Aorta (tissue), 5 donors: ENCODE data around the gene NKAIN1. TPM values are rescaled to one million over a fixed set of nuclear protein-coding genes. Genes with fewer than 3 reads are reported as not detected.
"Not testable (repeated sequence)": the region's sequence is repeated elsewhere in the genome, so short reads cannot be mapped to it uniquely, and the experiment has no call there.

Experiments used
- ATAC-seq: fragments of 200-7000 bp; cut with Tn5 transposase; one replicate; pipeline ENCODE4 v1.9.1; 2022; ENCODE audit warnings: moderate library complexity; ENCODE audit not compliant: low FRiP score
- DNase-seq, 2 donors: peaks; one replicate each; pipeline ENCODE4 v3.0.0-alpha.2; 2020
- H3K27ac ChIP-seq, 2 donors: one replicate each; pipeline ENCODE4 v1.5.1; 2013; ENCODE audit warnings: low read length in 2 of 2, mild to moderate bottlenecking in 2 of 2, moderate library complexity in 2 of 2, control low read depth in 1 of 2, inconsistent platforms in 1 of 2, low read depth in 1 of 2
- H3K27me3 ChIP-seq, 2 donors: one replicate each; pipeline ENCODE4 v1.6.1; 2013; ENCODE audit warnings: control low read depth in 1 of 2, low read length in 1 of 2, mild to moderate bottlenecking in 1 of 2, moderate library complexity in 1 of 2; ENCODE audit not compliant: insufficient read depth in 2 of 2, control insufficient read depth in 1 of 2
- H3K36me3 ChIP-seq, 2 donors: one replicate each; pipeline ENCODE4 v1.6.1; 2013; ENCODE audit warnings: control low read depth in 1 of 2, low read length in 1 of 2, mild to moderate bottlenecking in 1 of 2; ENCODE audit not compliant: insufficient read depth in 2 of 2, control insufficient read depth in 1 of 2
- H3K4me1 ChIP-seq, 2 donors: one replicate each; pipeline ENCODE4 v1.6.1; 2013; ENCODE audit warnings: low read length in 2 of 2, control low read depth in 1 of 2, mild to moderate bottlenecking in 1 of 2, moderate library complexity in 1 of 2; ENCODE audit not compliant: insufficient read depth in 2 of 2, control insufficient read depth in 1 of 2
- H3K4me3 ChIP-seq, 2 donors: one replicate each; pipeline ENCODE4 v1.5.1; 2013; ENCODE audit warnings: low read length in 2 of 2, control low read depth in 1 of 2, mild to moderate bottlenecking in 1 of 2
- H3K9me3 ChIP-seq: one replicate; pipeline ENCODE4 v1.6.1; 2013; ENCODE audit warnings: mild to moderate bottlenecking, low read length; ENCODE audit not compliant: control insufficient read depth
- WGBS, 2 donors: extraction: QIAGEN DNeasy Blood & Tissue Kit; methylation state at CpG; one replicate each; pipeline ENCODE4 v1.1.7; 2013; 5-methylcytosine and 5-hydroxymethylcytosine counted together
- intact Hi-C, 2 donors: fragments of 100-400 bp; cut with DNase I; formaldehyde crosslinking; loops; one replicate each; pipeline versions ENCODE4 v1.14.2 to v1.15.0; 2022
- polyA plus RNA-seq, 2 donors: library from polyadenylated mRNA; stranded (reverse); fragments of 200-250 nt; gene quantifications; one replicate each; pipeline ENCODE4 v1.2.3, GENCODE V29; 2013
- total RNA-seq, 2 donors: library from RNA; stranded (reverse); fragmentation: NEBNext Ultra II Directional; extraction: Animal tissue kit (Norgen Biotek cat#: 25700); gene quantifications; one replicate each; pipeline ENCODE4 v1.2.1, GENCODE V29; 2021
- donor health status: healthy with polysubstance abuse.
- donor health status: Bipolar disorder and iron deficiency.
- donor health status: DM: no; HTN: no; CAD: no.
- donor health status: DM: no; HTN: no; CAD: no.
- donor health status: DM: yes; HTN: yes; CAD: no.

NKAIN1 gene
- total and polyA plus RNA-seq, 4 donors, result 0.30 TPM; not detected in 3

GRCh38 chr1:31196685-31197084 is 43.0 kb downstream of the NKAIN1 start:
- no peaks in the 10 kb centered on the region for H3K9me3 ChIP-seq
- DNase-seq (no peak), ATAC-seq (no peak)
- H3K36me3 ChIP-seq, result no peaks in the 10 kb centered on the region
- H3K27me3 ChIP-seq, result no peaks in the 10 kb centered on the region
- H3K4me1 ChIP-seq, result no peaks in the 10 kb centered on the region
- H3K4me3 ChIP-seq, result no peak overlapping the region
- intact Hi-C loops, result no loop called here
- no peak overlapping the region for H3K27ac ChIP-seq
- 76 to 78% methylated on average over 2 of the region's 2 CpGs for WGBS, 2 donors

- DNase-seq, H3K4me3 ChIP-seq, intact Hi-C loops, H3K4me1 ChIP-seq, H3K36me3 ChIP-seq, H3K27ac ChIP-seq, H3K9me3 ChIP-seq, ATAC-seq, H3K27me3 ChIP-seq: not testable (repeated sequence)
- WGBS, 2 donors, result 83 to 87% methylated on average over 10 of the region's 10 CpGs
Observed at GRCh38 chr1:31195267-31195666, 44.4 kb downstream of the NKAIN1 start.

DNA sequence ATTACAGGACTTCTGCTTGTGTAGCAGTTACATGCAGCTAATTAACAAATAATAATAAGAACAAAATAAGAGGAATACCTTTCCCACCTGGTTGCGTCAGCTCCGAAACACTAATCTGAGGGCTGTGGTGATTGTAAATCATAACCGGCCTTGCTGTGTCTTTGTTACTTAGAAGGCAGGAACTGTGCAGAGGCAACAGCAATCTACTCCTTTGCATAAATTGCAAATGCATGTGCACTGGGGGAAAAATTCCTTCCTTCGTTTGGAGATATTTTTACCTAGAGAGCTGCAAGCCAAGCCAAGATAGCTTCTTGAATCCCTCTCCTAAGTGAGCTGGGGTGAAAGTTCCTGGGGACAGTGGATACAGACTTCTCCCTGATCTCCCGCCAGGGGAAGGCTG is 46.0 kb downstream of the NKAIN1 start:
- no peaks in the 10 kb centered on the region for H3K9me3 ChIP-seq
- ATAC-seq (no peak), DNase-seq (no peak)
- no peak overlapping the region for H3K4me3 ChIP-seq
- no peaks in the 10 kb centered on the region for H3K4me1 ChIP-seq
- 65% methylated on average over 5 of the region's 5 CpGs for WGBS, 2 donors
- H3K27ac ChIP-seq, result no peak overlapping the region
- no peaks in the 10 kb centered on the region for H3K27me3 ChIP-seq
- intact Hi-C loops, result no loop called here
- H3K36me3 ChIP-seq, result no peaks in the 10 kb centered on the region

DNA sequence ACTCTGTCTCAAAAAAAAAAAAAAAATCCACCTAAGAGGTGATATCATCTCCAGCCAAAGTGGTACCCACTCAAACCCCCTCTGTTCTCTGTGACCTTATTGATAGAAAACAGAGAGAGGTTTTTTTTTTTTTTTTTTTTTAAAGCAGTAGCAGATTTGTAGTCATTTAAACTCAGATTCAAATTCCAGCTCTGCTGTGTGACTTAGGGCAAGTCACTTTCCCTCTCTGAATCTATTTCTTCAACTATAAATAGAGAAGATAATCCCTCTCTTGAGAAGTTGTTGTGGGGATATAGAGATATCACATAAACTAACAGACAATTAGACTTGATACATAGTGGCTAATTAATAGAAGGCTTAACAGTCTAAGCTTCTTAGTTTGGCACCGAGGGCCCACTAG is 48.4 kb downstream of the NKAIN1 start:
- intact Hi-C loops, result no loop called here
- no peak overlapping the region for H3K27ac ChIP-seq
- ATAC-seq (no peak), DNase-seq (no peak)
- H3K4me1 ChIP-seq, result no peaks in the 10 kb centered on the region
- H3K36me3 ChIP-seq, result no peaks in the 10 kb centered on the region
- no peaks in the 10 kb centered on the region for H3K9me3 ChIP-seq
- H3K4me3 ChIP-seq, result no peak overlapping the region
- WGBS, 2 donors, result 79 to 92% methylated on average over 1 of the region's 1 CpG
- no peaks in the 10 kb centered on the region for H3K27me3 ChIP-seq

- no peak overlapping the region for H3K27ac ChIP-seq
- ATAC-seq (no peak), DNase-seq (no peak)
- intact Hi-C loops, result loop anchor here (10.0 kb wide), 1 partner anchor 355 kb away; no protein-coding TSS in a partner anchor
- WGBS, 2 donors, result 79 to 85% methylated on average over 4 of the region's 4 CpGs
- H3K9me3 ChIP-seq, result no peaks in the 10 kb centered on the region
- H3K4me3 ChIP-seq, result no peak overlapping the region
- no peaks in the 10 kb centered on the region for H3K36me3 ChIP-seq
- no peaks in the 10 kb centered on the region for H3K4me1 ChIP-seq
- no peaks in the 10 kb centered on the region for H3K27me3 ChIP-seq
Observed at GRCh38 chr1:31189696-31190674, 49.7 kb downstream of the NKAIN1 start.

DNA sequence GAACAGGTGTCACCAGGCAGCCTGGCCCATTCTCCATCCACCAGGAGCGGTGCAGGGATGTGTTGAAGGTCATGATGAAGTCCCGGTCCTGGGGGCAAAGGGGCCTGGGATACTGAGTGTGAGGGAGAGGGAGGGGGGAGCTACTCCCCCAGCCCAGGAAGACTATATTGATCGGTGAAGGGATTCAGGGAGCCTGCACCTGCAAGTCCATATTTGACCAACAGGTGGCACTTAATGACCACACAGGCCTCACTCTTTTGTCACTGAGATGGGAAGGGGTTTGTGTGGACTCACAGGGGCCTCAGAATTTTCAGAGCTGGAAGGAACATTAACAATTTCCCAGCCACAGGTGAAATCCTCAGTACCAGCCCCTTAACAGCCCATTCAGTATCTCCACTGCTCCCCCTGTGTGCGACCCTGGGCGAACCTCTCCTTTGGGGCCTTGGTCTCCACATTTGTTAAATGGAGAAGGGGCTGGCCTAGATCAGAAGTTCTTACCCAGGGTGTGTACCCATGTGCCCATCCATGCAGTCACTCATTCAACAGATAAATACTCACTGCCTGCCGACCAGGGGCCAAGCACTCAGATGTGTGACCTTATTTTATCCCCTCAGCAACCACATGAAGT is 55.6 kb downstream of the NKAIN1 start:
- no peaks in the 10 kb centered on the region for H3K9me3 ChIP-seq
- H3K4me1 ChIP-seq, result no peaks in the 10 kb centered on the region
- no peak for DNase-seq
- no peak for ATAC-seq
- no peak overlapping the region for H3K27ac ChIP-seq
- no peaks in the 10 kb centered on the region for H3K27me3 ChIP-seq
- H3K36me3 ChIP-seq, result no peaks in the 10 kb centered on the region
- 36 to 40% methylated on average over 6 of the region's 6 CpGs for WGBS, 2 donors
- intact Hi-C loops, result loop anchor here (2.0 to 10.0 kb wide), 2 partner anchors 239 to 361 kb away; no protein-coding TSS in a partner anchor
- no peak overlapping the region for H3K4me3 ChIP-seq

- DNase-seq (no peak), ATAC-seq (no peak)
- Histone ChIP-seq H3K9me3 (no peaks in the 10 kb centered on the region), H3K4me3 (no peak overlapping the region), H3K36me3 (no peaks in the 10 kb centered on the region), H3K4me1 (no peaks in the 10 kb centered on the region), H3K27me3 (no peaks in the 10 kb centered on the region), H3K27ac (no peak overlapping the region)
- 84 to 86% methylated on average over 6 of the region's 6 CpGs for WGBS, 2 donors
- intact Hi-C loops, result loop anchor here (2.0 to 10.0 kb wide), 2 partner anchors 240 to 362 kb away; no protein-coding TSS in a partner anchor
Observed at GRCh38 chr1:31183126-31183525, 56.6 kb downstream of the NKAIN1 start.

GRCh38 chr1:31182352-31182751 is 57.3 kb downstream of the NKAIN1 start:
- intact Hi-C loops, result loop anchor here (2.0 to 10.0 kb wide), 2 partner anchors 240 to 362 kb away; no protein-coding TSS in a partner anchor
- 1% methylated on average over 18 of the region's 18 CpGs for WGBS, 2 donors
- peak; percentile 85 for ATAC-seq
- peak; percentile 83 to 95 for DNase-seq
- Histone ChIP-seq H3K36me3 (no peaks in the 10 kb centered on the region), H3K27me3 (no peaks in the 10 kb centered on the region), H3K27ac (no peak overlapping the region), H3K4me3 (no peak overlapping the region), H3K4me1 (no peaks in the 10 kb centered on the region), H3K9me3 (no peaks in the 10 kb centered on the region)
